Prostate gland (tissue), 2 donors: ENCODE results near the gene BST1. TPM values are rescaled to one million over a fixed set of nuclear protein-coding genes. Genes with fewer than 3 reads are reported as not detected.

Experiments
- DNase-seq: peaks from one replicate; pipeline ENCODE4 v3.0.0-alpha.2; 2019; ENCODE audit warnings: low spot score
- H3K27ac ChIP-seq, 2 donors: fragments of 200-600 bp; sonication (generic); 2 replicates each; pipeline ENCODE4 v1.5.1; 2017 to 2019
- H3K27me3 ChIP-seq: fragments of 200-600 bp; sonication (generic); replicated peaks from 2 replicates; pipeline ENCODE4 v1.5.1; 2019; ENCODE audit not compliant: insufficient read depth
- H3K36me3 ChIP-seq, 2 donors: fragments of 200-600 bp; sonication (generic); 1 replicate in 1 of 2; 2 replicates in 1 of 2; pipeline versions ENCODE4 v1.5.1 to v1.8.1; 2017 to 2019
- H3K4me1 ChIP-seq: fragments of 200-600 bp; sonication (generic); replicated peaks from 2 replicates; pipeline ENCODE4 v1.5.1; 2019
- H3K4me3 ChIP-seq, 2 donors: fragments of 200-600 bp; sonication (generic); 2 replicates each; pipeline ENCODE4 v1.5.1; 2017 to 2019
- H3K9me3 ChIP-seq: fragments of 200-600 bp; sonication (generic); 2 replicates; pipeline ENCODE4 v1.5.1; 2017
- CTCF ChIP-seq, 4 experiments: fragments of 200-600 bp in 2 of 4; fragments of 450-650 bp in 2 of 4; sonication (generic) in 2 of 4; IDR thresholded peaks; 1 replicate in 3 of 4; 2 replicates in 1 of 4; pipeline ENCODE4 v1.5.1; 2016 to 2019; ENCODE audit warnings: antibody characterized with exemption in 4 of 4, mild to moderate bottlenecking in 2 of 4, moderate library complexity in 2 of 4
- POLR2A ChIP-seq: fragments of 450-650 bp; IDR thresholded peaks from one replicate; pipeline ENCODE4 v1.6.1; 2016; ENCODE audit warnings: antibody characterized with exemption, mild to moderate bottlenecking
- POLR2AphosphoS5 ChIP-seq: sonication (generic); formaldehyde crosslinking; IDR thresholded peaks from one replicate; pipeline ENCODE4 v1.6.1; 2017; ENCODE audit warnings: antibody characterized with exemption
- WGBS: methylation state at CpG from one replicate; pipeline ENCODE4 v1.1.5; 2018; 5-methylcytosine and 5-hydroxymethylcytosine counted together
- intact Hi-C: fragments of 100-400 bp; cut with DNase I; formaldehyde crosslinking; loops from one replicate; pipeline ENCODE4 v1.14.2; 2022
- total RNA-seq, 2 donors: library from RNA; depleted of rRNA; stranded (reverse); fragments of >200 nt; gene quantifications; one replicate each; pipeline ENCODE4 v1.1.0, GENCODE V29; 2016

Gene BST1
- total RNA-seq, 2 donors from 2014 or later: 1.1 to 2.3 TPM

DNA sequence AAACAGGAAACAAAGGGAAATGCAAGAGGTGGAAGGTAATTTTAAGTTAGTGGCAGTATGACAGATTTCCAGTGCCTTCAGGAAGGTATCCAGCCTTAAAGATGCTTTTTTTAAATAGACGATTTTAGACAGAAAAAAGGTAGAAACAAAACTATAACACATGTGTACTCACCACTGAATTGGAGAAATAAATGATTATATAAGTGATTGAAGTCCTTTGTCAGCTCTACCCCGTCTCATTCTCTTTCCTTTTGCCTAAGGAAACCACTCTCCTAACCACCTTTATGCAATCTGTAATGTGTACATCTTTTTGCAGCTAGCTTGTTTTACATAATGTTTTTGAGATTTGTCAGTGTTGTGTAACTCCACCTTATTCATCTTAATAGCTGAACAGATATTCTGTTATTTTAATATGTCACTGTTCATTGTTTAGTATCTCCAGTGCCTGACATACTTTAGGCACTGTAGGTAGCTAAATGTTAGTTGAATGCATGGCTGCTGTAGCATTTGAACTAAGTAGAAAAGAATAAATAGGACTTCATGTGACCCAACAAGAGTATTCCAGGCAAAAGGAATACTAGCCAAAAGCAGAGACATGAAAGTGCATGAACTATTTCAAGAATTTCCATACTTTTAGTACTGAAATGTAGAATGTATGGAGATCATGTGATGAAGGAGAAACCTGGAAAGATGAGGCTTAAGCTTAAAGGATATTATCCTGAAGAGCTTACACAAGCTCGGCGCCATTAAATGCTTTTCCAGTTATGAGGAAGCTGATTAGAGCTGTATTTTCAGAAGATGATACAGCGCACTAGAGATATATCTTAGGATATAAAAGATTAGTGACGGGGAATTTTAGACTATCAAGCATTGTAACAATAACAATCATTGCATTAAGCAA, 20.4 kb upstream of the BST1 start:
- Histone ChIP-seq H3K4me1 (peaks cover 3% of the 10 kb centered on the region), H3K27me3 (no peaks in the 10 kb centered on the region), H3K27ac (peak overlapping the region; percentile 84 to 86), H3K4me3 (peak overlapping the region; percentile 61 to 62), H3K36me3 (no peaks in the 10 kb centered on the region), H3K9me3 (no peaks in the 10 kb centered on the region)
- TF ChIP-seq POLR2AphosphoS5: no peak
- no peak for TF ChIP-seq POLR2A
- no peak for TF ChIP-seq CTCF (IDR thresholded peaks at IDR 0.05)
- intact Hi-C loops: no loop called here
- DNase-seq: no peak
- WGBS: 39% methylated on average over 6 of the region's 6 CpGs

GRCh38 chr4:15683143-15683495, 19.7 kb upstream of the BST1 start:
- Histone ChIP-seq H3K4me3 (no peak overlapping the region), H3K36me3 (no peaks in the 10 kb centered on the region), H3K9me3 (no peaks in the 10 kb centered on the region), H3K27ac (no peak overlapping the region), H3K4me1 (peaks cover 3% of the 10 kb centered on the region), H3K27me3 (no peaks in the 10 kb centered on the region)
- no peak for TF ChIP-seq POLR2AphosphoS5
- no peak for TF ChIP-seq CTCF (IDR thresholded peaks at IDR 0.05)
- no peak for TF ChIP-seq POLR2A
- WGBS: 72% methylated on average over 2 of the region's 2 CpGs
- intact Hi-C loops: no loop called here
- no peak for DNase-seq

- no peak for DNase-seq
- Histone ChIP-seq H3K27ac (no peak overlapping the region), H3K27me3 (no peaks in the 10 kb centered on the region), H3K9me3 (no peaks in the 10 kb centered on the region), H3K4me1 (peaks cover 3% of the 10 kb centered on the region), H3K36me3 (no peaks in the 10 kb centered on the region), H3K4me3 (no peak overlapping the region)
- intact Hi-C loops: no loop called here
- WGBS: 55% methylated on average over 1 of the region's 1 CpG
- TF ChIP-seq POLR2A: no peak
- TF ChIP-seq CTCF (IDR thresholded peaks at IDR 0.05): no peak
- no peak for TF ChIP-seq POLR2AphosphoS5
Measured at GRCh38 chr4:15684498-15684897, 18.4 kb upstream of the BST1 start.

- Histone ChIP-seq H3K4me3 (no peak overlapping the region), H3K4me1 (no peaks in the 10 kb centered on the region), H3K27ac (no peak overlapping the region), H3K27me3 (no peaks in the 10 kb centered on the region), H3K36me3 (no peaks in the 10 kb centered on the region), H3K9me3 (no peaks in the 10 kb centered on the region)
- 81% methylated on average over 5 of the region's 5 CpGs for WGBS
- no peak for TF ChIP-seq POLR2A
- TF ChIP-seq CTCF (IDR thresholded peaks at IDR 0.05): no peak
- no peak for TF ChIP-seq POLR2AphosphoS5
- DNase-seq: no peak
- intact Hi-C loops: no loop called here
Measured at GRCh38 chr4:15688051-15688450, 14.8 kb upstream of the BST1 start.

DNA sequence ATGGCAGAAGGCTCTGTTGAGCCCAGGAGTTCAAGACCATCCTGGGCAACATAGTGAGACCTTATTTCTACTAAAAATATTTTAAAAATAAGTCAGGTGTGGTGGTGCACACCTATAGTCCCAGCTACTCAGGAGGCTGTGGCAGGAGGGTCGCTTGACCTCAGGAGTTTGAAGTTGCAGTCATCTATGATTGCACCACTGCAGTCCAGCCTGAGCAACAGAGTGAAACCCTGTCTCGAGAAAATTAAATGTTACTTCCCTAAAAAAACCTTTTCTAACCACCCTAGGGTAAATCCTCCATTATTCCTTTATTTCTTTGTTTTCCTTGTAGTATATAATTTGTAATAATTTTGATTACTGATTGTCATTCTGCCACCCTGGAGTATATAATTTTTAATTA, 13.3 kb upstream of the BST1 start:
- TF ChIP-seq POLR2AphosphoS5 (no peak), POLR2A (no peak), CTCF (IDR thresholded peaks at IDR 0.05) (no peak)
- Histone ChIP-seq H3K9me3 (no peaks in the 10 kb centered on the region), H3K4me1 (no peaks in the 10 kb centered on the region), H3K4me3 (no peak overlapping the region), H3K36me3 (no peaks in the 10 kb centered on the region), H3K27ac (no peak overlapping the region), H3K27me3 (no peaks in the 10 kb centered on the region)
- DNase-seq: no peak
- intact Hi-C loops: no loop called here
- WGBS: 96% methylated on average over 2 of the region's 2 CpGs
